Dendritic cell treated with granulocyte-macrophage colony-stimulating factor and Interleukin-4, amounts not matched to agents 40 ng/mL and 50 ng/mL, for 4 days (primary cell): ENCODE results near the gene GOLGA8M.
A peak's percentile ranks its signal among the peaks of the same experiment; 100 is the strongest.
"Not testable (repeated sequence)": the region's sequence is repeated elsewhere in the genome, so short reads cannot be mapped to it uniquely, and the experiment has no call there.

Experiments
- H3K27ac Mint-ChIP-seq: one replicate; pipeline ENCODE4 v1.8.0; 2022; ENCODE audit warnings: mild to moderate bottlenecking, mixed read lengths
- H3K27me3 Mint-ChIP-seq: one replicate; pipeline ENCODE4 v1.8.0; 2022; ENCODE audit warnings: mild to moderate bottlenecking, mixed read lengths
- H3K36me3 Mint-ChIP-seq: one replicate; pipeline ENCODE4 v1.8.0; 2022; ENCODE audit warnings: low read depth, mixed read lengths
- H3K4me1 Mint-ChIP-seq: one replicate; pipeline ENCODE4 v1.8.0; 2022; ENCODE audit warnings: low read depth, mixed read lengths
- H3K4me3 Mint-ChIP-seq: one replicate; pipeline ENCODE4 v1.8.0; 2022; ENCODE audit warnings: mild to moderate bottlenecking, moderate library complexity, mixed read lengths
- H3K9me3 Mint-ChIP-seq: one replicate; pipeline ENCODE4 v1.8.0; 2022; ENCODE audit warnings: mixed read lengths
- intact Hi-C: fragments of 100-400 bp; cut with micrococcal nuclease; formaldehyde crosslinking; loops from one replicate; pipeline ENCODE4 v1.15.0; 2022

Gene GOLGA8M, protein sequence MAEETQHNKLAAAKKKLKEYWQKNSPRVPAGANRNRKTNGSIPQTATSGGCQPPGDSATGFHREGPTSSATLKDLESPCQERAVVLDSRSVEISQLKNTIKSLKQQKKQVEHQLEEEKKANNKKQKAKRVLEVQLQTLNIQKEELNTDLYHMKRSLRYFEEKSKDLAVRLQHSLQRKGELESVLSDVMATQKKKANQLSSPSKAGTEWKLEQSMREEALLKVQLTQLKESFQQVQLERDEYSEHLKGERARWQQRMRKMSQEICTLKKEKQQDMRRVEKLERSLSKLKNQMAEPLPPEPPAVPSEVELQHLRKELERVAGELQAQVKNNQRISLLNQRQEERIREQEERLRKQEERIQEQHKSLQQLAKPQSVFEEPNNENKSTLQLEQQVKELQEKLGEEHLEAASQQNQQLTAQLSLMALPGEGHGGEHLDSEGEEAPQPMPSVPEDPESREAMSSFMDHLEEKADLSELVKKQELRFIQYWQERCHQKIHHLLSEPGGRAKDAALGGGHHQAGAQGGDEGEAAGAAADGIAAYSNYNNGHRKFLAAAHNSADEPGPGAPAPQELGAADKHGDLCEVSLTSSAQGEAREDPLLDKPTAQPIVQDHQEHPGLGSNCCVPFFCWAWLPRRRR

DNA sequence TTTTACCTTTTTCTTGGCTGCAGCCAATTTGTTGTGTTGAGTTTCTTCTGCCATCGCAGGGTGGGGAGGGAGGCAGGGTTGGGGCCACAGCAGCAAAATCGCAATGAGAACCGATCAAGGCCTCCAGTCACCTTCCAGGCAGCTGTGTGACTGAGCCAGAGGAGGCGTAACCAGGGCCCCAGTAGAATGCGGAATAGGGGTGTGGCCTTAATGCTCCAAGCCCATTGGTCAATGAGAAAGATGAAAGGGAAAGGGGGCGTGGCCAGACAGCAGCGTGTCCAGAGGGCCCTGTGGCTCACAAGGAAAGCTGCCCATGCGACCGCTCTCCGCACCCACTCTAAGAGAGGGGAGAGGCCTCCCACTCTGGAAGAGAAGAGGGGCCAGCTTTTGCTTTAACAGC, at the start of gene GOLGA8M:
TSS of gene GOLGA8M (minus strand) at position 152 of the 400 bp plus-strand sequence. CDS start at position 54, 98 bp downstream.
- not testable (repeated sequence) for H3K4me1 Mint-ChIP-seq

DNA sequence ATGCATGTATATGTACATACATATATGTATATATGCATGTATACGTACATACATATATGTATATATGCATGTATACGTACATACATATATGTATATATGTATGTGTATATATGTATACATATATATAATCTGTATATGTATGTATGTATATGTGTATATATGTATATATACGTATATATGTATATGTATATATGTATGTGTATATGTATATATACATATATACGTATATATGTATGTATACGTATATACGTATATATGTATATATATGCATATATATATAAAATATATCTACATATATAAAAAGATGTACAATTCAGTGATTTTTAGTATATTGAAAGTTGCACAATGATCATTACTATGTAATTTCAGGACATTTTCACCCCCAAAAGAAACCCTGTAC, 30.7 kb upstream of the GOLGA8M start:
- H3K36me3 Mint-ChIP-seq, H3K27me3 Mint-ChIP-seq, H3K9me3 Mint-ChIP-seq, H3K4me3 Mint-ChIP-seq, intact Hi-C loops, H3K27ac Mint-ChIP-seq, H3K4me1 Mint-ChIP-seq: not testable (repeated sequence)

More for the DNA sequence above, at the start of gene GOLGA8M:
- intact Hi-C loops, H3K4me3 Mint-ChIP-seq, H3K9me3 Mint-ChIP-seq, H3K27ac Mint-ChIP-seq, H3K36me3 Mint-ChIP-seq, H3K27me3 Mint-ChIP-seq: not testable (repeated sequence)

DNA sequence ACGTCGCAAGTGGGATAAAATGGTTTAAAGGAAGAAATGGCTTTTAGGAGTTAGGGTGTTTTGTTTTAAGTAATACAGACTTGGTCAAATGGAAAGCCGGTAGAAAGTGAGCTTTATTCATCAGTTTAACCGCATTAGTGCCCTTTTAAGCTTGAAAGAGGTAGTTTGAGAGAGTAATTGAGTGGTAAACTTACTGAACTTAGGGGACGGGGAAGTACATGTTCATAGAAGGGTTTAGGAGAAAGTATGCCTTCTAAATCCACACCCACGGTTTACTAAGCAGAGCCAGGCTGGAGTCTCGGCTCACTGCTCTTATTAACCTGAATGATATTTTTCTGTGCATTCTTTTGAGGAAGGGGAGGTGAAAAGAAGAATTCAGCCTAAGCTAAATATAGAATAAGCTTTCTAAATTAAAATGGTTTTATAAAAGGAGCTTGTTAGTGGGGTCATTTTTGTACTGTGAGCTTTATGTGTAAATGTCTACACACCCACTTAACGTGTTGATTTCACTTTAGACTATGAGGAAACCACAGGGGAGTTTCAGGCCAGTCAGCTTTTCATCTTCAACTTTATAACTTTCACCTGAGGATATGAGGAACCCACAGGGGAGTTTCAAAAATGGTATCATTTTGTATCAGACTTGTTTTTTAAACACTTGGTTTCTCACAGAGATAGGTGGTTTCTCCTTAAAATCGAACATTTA, 26.5 kb upstream of the GOLGA8M start:
- H3K9me3 Mint-ChIP-seq, H3K4me1 Mint-ChIP-seq, intact Hi-C loops, H3K27me3 Mint-ChIP-seq, H3K36me3 Mint-ChIP-seq, H3K27ac Mint-ChIP-seq: not testable (repeated sequence)
- H3K4me3 Mint-ChIP-seq, result peak overlapping the region; percentile 60

DNA sequence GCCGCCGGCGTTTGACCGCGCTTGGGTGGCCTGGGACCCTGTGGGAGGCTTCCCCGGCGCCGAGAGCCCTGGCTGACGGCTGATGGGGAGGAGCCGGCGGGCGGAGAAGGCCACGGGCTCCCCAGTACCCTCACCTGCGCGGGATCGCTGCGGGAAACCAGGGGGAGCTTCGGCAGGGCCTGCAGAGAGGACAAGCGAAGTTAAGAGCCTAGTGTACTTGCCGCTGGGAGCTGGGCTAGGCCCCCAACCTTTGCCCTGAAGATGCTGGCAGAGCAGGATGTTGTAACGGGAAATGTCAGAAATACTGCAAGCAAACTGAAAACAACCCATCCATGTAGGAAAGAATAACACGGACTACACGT, 26.0 kb upstream of the GOLGA8M start:
- H3K9me3 Mint-ChIP-seq, H3K27me3 Mint-ChIP-seq, H3K4me1 Mint-ChIP-seq, H3K36me3 Mint-ChIP-seq, H3K27ac Mint-ChIP-seq, intact Hi-C loops: not testable (repeated sequence)
- H3K4me3 Mint-ChIP-seq, result peak overlapping the region; percentile 60

DNA sequence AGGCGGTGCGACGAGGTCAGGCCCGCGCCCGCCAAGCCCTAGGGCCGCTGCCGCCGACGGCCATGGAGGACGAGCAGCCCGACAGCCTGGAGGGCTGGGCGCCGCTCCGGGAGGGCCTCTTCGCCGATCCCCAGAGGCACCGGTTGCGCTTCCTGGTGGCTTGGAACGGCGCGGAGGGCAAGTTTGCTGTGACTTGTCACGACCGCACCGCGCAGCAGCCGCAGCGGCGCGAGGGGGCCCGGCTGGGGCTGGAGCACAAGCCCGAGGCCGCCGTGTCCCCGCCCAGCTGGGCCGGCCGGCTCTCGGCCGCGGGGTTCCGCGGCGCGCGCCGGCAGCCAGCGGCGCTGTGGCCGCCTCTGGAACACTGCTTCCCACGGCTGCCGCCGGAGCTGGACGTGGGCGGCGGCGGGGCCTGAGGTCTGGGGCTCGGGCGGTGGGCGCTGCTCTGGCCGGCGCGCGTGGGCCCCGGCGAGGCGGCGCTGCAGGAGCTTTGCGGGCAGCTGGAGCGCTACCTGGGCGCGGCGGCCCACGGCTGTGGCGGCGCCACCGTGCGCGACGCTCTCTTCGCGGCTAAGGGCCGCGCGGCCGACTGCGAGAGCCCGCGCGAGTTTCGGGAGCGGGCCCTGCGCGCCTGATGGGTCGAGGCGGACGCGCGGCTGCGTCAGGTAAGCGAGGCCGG, 25.4 kb upstream of the GOLGA8M start:
- peak overlapping the region; percentile 60 for H3K4me3 Mint-ChIP-seq
- H3K36me3 Mint-ChIP-seq, intact Hi-C loops, H3K9me3 Mint-ChIP-seq, H3K4me1 Mint-ChIP-seq, H3K27ac Mint-ChIP-seq, H3K27me3 Mint-ChIP-seq: not testable (repeated sequence)

DNA sequence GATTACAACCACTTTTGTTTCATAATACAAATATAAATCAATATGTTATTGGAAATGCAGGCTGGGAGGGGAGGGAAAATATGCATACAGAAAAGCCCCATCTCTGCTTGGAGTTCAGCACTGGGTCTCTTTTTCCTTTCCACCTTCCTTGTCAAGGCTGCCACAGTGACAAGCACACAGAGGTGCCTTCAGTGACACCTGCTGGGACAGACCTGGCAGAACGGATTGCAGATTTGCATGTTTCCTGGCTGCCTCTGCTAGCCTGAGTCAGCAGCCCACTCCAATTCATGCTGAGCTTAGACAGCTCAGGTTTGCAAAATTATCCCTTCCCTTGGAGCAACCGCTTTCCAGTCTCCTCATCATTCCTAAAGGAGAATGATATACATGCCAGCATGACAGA, 15.8 kb upstream of the GOLGA8M start:
- intact Hi-C loops, H3K27me3 Mint-ChIP-seq, H3K27ac Mint-ChIP-seq, H3K9me3 Mint-ChIP-seq, H3K4me3 Mint-ChIP-seq, H3K4me1 Mint-ChIP-seq, H3K36me3 Mint-ChIP-seq: not testable (repeated sequence)

DNA sequence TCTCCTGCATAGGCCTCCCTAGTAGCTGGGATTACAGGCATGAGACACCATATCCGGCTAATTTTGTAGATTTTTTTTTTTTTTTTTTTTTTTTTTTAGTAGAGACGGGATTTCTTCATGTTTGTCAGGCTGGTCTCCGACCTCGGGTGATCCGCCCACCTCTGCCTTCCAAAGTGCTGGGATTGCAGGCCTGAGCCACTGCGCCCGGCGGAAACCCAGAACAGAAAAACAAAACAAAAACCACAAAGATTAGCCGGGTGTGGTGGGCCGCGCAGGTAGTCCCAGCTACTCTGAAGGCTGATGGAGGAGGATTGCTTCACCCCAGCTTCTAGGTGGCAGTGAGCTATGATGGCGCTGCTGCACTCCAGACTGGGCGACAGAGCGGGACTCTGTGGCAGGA, 14.8 kb upstream of the GOLGA8M start:
- H3K27me3 Mint-ChIP-seq, H3K9me3 Mint-ChIP-seq, H3K4me3 Mint-ChIP-seq, H3K36me3 Mint-ChIP-seq, H3K27ac Mint-ChIP-seq, intact Hi-C loops: not testable (repeated sequence)
- H3K4me1 Mint-ChIP-seq, result peaks cover 10% of the 10 kb centered on the region

DNA sequence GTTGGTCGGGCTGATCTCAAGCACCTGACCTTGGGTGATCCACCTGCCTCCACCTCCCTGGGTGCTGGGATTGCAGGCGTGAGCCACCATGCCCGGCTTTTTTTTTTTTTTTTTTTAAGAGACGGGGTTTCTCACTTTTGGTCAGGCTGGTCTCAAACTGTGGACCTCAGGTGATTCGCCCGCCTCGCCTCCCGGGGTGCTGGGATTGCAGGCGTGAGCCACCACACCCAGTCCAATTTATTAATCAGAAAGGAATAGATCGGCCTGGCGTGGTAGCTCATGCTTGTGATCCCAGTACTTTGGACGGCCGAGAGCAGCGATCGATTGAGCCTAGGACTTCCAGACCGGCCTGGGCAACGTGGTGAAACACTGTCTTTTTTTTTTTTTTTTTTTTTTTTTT, 13.9 kb upstream of the GOLGA8M start:
- H3K27me3 Mint-ChIP-seq, result no peaks in the 10 kb centered on the region
- intact Hi-C loops, result no loop called here
- H3K4me1 Mint-ChIP-seq, result peaks cover 10% of the 10 kb centered on the region
- H3K27ac Mint-ChIP-seq, result no peak overlapping the region
- no peaks in the 10 kb centered on the region for H3K9me3 Mint-ChIP-seq
- H3K4me3 Mint-ChIP-seq, result no peak overlapping the region
- no peaks in the 10 kb centered on the region for H3K36me3 Mint-ChIP-seq

DNA sequence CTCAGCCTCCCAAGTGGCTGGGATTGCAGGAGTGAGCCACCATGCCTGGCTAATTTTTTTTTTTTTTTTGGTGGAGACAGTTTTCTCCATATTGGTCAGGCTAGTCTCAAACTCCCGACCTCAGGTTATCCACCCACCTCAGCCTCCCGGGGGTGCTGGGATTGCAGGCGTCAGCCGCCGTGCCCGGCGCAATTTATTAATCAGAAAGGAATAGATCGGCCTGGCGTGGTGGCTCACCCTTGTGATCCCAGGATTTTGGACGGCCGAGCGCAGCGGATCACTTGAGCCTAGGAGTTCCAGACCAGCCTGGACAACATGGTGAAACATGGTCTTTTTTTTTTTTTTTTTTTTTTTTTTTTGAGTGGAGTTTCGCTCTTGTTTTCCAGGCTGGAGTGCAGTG, 13.3 kb upstream of the GOLGA8M start:
- H3K36me3 Mint-ChIP-seq, result no peaks in the 10 kb centered on the region
- intact Hi-C loops, result no loop called here
- H3K4me3 Mint-ChIP-seq, result no peak overlapping the region
- H3K9me3 Mint-ChIP-seq, result no peaks in the 10 kb centered on the region
- no peaks in the 10 kb centered on the region for H3K27me3 Mint-ChIP-seq
- H3K27ac Mint-ChIP-seq, result no peak overlapping the region
- peaks cover 10% of the 10 kb centered on the region for H3K4me1 Mint-ChIP-seq

DNA sequence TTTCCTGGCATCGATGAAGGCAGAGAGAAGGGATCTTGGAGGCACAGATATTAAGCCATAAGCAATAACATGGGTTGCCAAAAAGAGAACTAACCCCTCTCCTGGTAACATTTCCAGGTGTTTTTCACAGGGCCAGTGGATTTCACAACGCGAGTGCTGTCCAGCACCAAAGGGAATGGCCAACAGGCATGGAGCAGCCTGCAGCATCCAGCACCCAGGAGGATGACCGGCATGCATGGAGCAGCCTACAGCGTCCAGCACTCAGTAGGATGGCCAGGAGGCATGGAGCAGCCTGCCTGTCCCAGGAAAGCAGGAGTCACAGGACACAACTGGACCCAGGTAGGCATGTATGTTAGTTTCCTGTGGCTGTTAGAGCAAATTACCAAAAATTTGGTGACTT, 11.8 kb upstream of the GOLGA8M start:
- H3K4me3 Mint-ChIP-seq, intact Hi-C loops, H3K27ac Mint-ChIP-seq, H3K9me3 Mint-ChIP-seq, H3K27me3 Mint-ChIP-seq, H3K36me3 Mint-ChIP-seq: not testable (repeated sequence)
- peaks cover 10% of the 10 kb centered on the region for H3K4me1 Mint-ChIP-seq

DNA sequence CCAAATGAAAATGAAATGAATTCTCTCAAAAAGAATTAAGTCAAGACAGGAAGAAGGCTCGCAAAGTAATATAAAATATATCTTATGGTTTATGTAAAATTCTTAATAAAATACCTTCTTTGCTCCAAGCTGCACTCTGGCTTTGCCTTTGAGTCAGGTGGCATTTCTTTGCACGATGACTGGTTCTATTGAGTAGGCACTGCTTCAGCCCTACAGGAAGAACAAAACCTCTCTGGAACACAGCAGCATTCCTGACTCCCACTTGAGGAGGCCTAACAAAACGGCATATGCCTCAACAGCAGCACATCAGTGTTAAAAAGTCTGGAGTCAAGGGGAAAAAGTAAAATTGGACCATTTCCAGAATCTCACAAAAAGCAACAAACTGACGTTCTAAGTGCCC, 7.4 kb upstream of the GOLGA8M start:
- intact Hi-C loops, H3K27me3 Mint-ChIP-seq, H3K36me3 Mint-ChIP-seq, H3K9me3 Mint-ChIP-seq, H3K27ac Mint-ChIP-seq, H3K4me3 Mint-ChIP-seq: not testable (repeated sequence)
- peaks cover 10% of the 10 kb centered on the region for H3K4me1 Mint-ChIP-seq

DNA sequence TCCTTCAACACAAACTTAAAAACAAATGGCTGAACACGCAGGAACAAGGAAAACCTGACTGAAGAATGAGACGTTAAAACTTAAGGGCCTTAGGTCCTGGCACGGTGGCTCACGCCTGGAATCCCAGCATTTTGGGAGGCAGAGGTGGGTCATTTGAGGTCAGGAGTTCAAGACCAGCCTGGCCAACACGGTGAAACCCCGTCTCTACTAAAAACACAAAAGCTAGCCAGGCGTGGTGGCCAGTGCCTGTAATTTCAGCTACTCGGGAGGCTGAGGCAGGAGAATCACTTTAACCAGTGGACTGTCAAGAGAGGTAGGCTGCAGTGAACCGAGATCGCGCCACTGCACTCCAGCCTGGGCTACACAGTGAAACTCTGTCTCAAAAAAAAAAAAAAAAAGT, 6.4 kb upstream of the GOLGA8M start:
- H3K27me3 Mint-ChIP-seq, H3K4me3 Mint-ChIP-seq, intact Hi-C loops: not testable (repeated sequence)

DNA sequence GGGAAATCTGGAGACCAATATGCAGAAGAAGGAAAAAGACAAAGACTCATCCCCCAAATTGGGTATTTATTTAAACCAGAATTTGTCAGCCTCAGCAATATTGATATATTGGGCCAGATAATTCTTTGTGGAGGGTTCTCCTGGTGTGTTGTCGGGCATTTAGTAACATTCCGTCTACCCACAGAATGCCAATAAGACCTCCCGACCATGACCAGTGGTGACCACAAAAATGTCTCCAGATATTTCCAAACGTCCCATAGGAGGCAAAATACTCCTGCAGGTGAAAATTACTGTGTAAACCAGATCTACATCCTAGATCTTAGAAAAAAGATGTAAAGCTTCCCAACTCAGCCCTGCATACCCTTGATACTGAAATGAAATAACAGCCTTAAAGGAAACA, 2.0 kb upstream of the GOLGA8M start:
- intact Hi-C loops, H3K27ac Mint-ChIP-seq, H3K4me1 Mint-ChIP-seq, H3K27me3 Mint-ChIP-seq, H3K4me3 Mint-ChIP-seq, H3K9me3 Mint-ChIP-seq, H3K36me3 Mint-ChIP-seq: not testable (repeated sequence)

More for the DNA sequence above, 6.4 kb upstream of the GOLGA8M start:
- H3K9me3 Mint-ChIP-seq, H3K36me3 Mint-ChIP-seq, H3K27ac Mint-ChIP-seq, H3K4me1 Mint-ChIP-seq: not testable (repeated sequence)

DNA sequence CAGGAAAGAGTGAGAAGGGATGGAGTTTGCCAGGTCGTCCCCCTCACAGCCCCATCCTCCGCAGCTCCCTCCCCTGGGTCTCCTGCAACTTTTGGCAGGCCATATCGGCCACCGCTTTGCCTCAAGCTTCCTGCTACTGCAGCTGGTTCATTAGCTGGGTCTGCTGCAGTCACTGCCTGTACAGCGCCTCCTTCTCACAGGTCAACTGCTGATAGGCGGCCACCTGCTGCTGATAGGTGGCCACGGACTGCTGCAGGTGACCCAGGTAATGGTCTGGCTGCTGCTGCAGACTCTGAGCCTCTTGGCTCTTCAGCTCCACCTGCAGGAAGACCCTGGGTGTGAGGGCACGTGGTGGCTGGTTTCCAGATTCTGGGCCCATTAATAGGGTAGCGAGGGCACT, 8.3 kb downstream of the GOLGA8M start:
- H3K9me3 Mint-ChIP-seq, H3K36me3 Mint-ChIP-seq, intact Hi-C loops, H3K4me1 Mint-ChIP-seq, H3K27ac Mint-ChIP-seq, H3K4me3 Mint-ChIP-seq, H3K27me3 Mint-ChIP-seq: not testable (repeated sequence)
